B cell (primary cell): ENCODE measurements around the gene RABGAP1. TPM values are rescaled to one million over a fixed set of nuclear protein-coding genes. Genes with fewer than 3 reads are reported as not detected.

Experiments used
- ATAC-seq: fragments of 200-7000 bp; cut with Tn5 transposase; one replicate; pipeline ENCODE4 v1.10.0; 2021; ENCODE audit warnings: low read depth, mild to moderate bottlenecking, moderate number of reproducible peaks, moderate library complexity
- CTCF ChIA-PET: fragments of 350-600 bp; sonication (Branson Sonifier 250); formaldehyde crosslinking; loops from one replicate; lab custom pipeline; 2021; ENCODE audit warnings: antibody characterized with exemption, inconsistent platforms; lab: Charles Lee
- POLR2A ChIA-PET: fragments of 350-600 bp; sonication (Branson Sonifier 250); formaldehyde crosslinking; loops from one replicate; lab custom pipeline; 2021; ENCODE audit warnings: antibody characterized with exemption; lab: Charles Lee
- DNase-seq: peaks from one replicate; pipeline ENCODE4 v3.0.0; 2013
- H2AFZ ChIP-seq: 2 replicates; pipeline ENCODE4 v1.6.1; 2012; ENCODE audit warnings: mild to moderate bottlenecking, low read depth, low read length; ENCODE audit not compliant: insufficient read depth, poor library complexity, severe bottlenecking
- H3K27ac ChIP-seq, 2 donors: 1 replicate in 1 of 2; 2 replicates in 1 of 2; pipeline ENCODE4 v1.5.1; 2012 to 2013; ENCODE audit warnings: low read length in 2 of 2, mild to moderate bottlenecking in 2 of 2, moderate library complexity in 1 of 2
- H3K27me3 ChIP-seq, 4 experiments: fragments of 200-600 bp in 1 of 4; sonication (generic) in 1 of 4; replicated peaks in 1 of 4; 1 replicate in 2 of 4; 2 replicates in 2 of 4; pipeline versions ENCODE4 v1.6.1 to v1.7.0; 2013 to 2016; ENCODE audit warnings: low read length in 3 of 4, mild to moderate bottlenecking in 2 of 4, mixed read lengths in 1 of 4, moderate library complexity in 1 of 4; ENCODE audit not compliant: insufficient read depth in 4 of 4, control insufficient read depth in 3 of 4; ENCODE audit errors: control extremely low read depth in 1 of 4
- H3K36me3 ChIP-seq, 2 experiments: replicated peaks in 1 of 2; 1 replicate in 1 of 2; 2 replicates in 1 of 2; pipeline versions ENCODE4 v1.6.1 to v1.7.1; 2013; ENCODE audit warnings: low read length in 1 of 2; ENCODE audit not compliant: insufficient read depth in 2 of 2, control insufficient read depth in 1 of 2; ENCODE audit errors: control extremely low read depth in 1 of 2, extremely low read depth in 1 of 2
- H3K4me1 ChIP-seq, 2 donors: fragments of 200-600 bp in 1 of 2; sonication (generic) in 1 of 2; 1 replicate in 1 of 2; 2 replicates in 1 of 2; pipeline versions ENCODE4 v1.5.1 to v1.6.1; 2013 to 2017; ENCODE audit warnings: low read length in 2 of 2; ENCODE audit not compliant: control insufficient read depth in 2 of 2, insufficient read depth in 2 of 2
- H3K4me2 ChIP-seq: replicated peaks from 2 replicates; pipeline ENCODE3; 2012; ENCODE audit warnings: mild to moderate bottlenecking, low read depth, low read length; ENCODE audit not compliant: poor library complexity, severe bottlenecking
- H3K4me3 ChIP-seq, 5 experiments: fragments of 200-600 bp in 1 of 5; sonication (generic) in 1 of 5; 1 replicate in 3 of 5; 2 replicates in 2 of 5; pipeline versions ENCODE4 v1.5.1 to v1.7.0; 2011 to 2016; ENCODE audit warnings: low read length in 4 of 5, mild to moderate bottlenecking in 4 of 5, low read depth in 2 of 5, control low read depth in 1 of 5, moderate library complexity in 1 of 5; ENCODE audit not compliant: insufficient read depth in 1 of 5; ENCODE audit errors: control extremely low read depth in 1 of 5, extremely low read depth in 1 of 5
- H3K79me2 ChIP-seq: fragments of 200-600 bp; sonication (generic); one replicate; pipeline ENCODE4 v1.6.0; 2016; ENCODE audit warnings: low read length; ENCODE audit not compliant: control insufficient read depth, insufficient read depth
- H3K9ac ChIP-seq: fragments of 200-600 bp; sonication (generic); 2 replicates; pipeline ENCODE4 v1.6.1; 2017; ENCODE audit warnings: mild to moderate bottlenecking, low read length, moderate library complexity
- H3K9me3 ChIP-seq, 3 donors: one replicate each; pipeline versions ENCODE4 v1.6.1 to v1.7.1; 2013; ENCODE audit warnings: low read length in 2 of 3; ENCODE audit not compliant: control insufficient read depth in 2 of 3, insufficient read depth in 1 of 3; ENCODE audit errors: control extremely low read depth in 1 of 3
- H4K20me1 ChIP-seq: 2 replicates; pipeline ENCODE4 v1.6.0; 2012; ENCODE audit warnings: mild to moderate bottlenecking, low read length; ENCODE audit not compliant: insufficient read depth, control insufficient read depth, poor library complexity, severe bottlenecking
- H3K27ac Mint-ChIP-seq: one replicate; pipeline ENCODE4 v1.8.0; 2021; ENCODE audit warnings: mixed read lengths
- H3K27me3 Mint-ChIP-seq: one replicate; pipeline ENCODE4 v1.8.0; 2021; ENCODE audit warnings: mixed read lengths
- H3K4me1 Mint-ChIP-seq: one replicate; pipeline ENCODE4 v1.8.0; 2021; ENCODE audit warnings: mixed read lengths
- H3K4me3 Mint-ChIP-seq: one replicate; pipeline ENCODE4 v1.8.0; 2021; ENCODE audit warnings: mixed read lengths
- H3K9me3 Mint-ChIP-seq: one replicate; pipeline ENCODE4 v1.8.0; 2022; ENCODE audit warnings: mixed read lengths; ENCODE audit not compliant: insufficient read depth
- EZH2 ChIP-seq: IDR thresholded peaks from 2 replicates; pipeline ENCODE4 v1.6.1; 2012; ENCODE audit warnings: borderline replicate concordance, low read depth, mild to moderate bottlenecking, moderate library complexity, low read length; ENCODE audit not compliant: insufficient read depth, poor library complexity, severe bottlenecking
- WGBS: methylation state at CpG from one replicate; pipeline ENCODE4 v1.1.5; 2013; ENCODE audit warnings: missing lambda C conversion rate; ENCODE audit not compliant: insufficient coverage; 5-methylcytosine and 5-hydroxymethylcytosine counted together
- intact Hi-C: fragments of 100-400 bp; cut with micrococcal nuclease; formaldehyde crosslinking; loops from one replicate; pipeline ENCODE4 v1.10.0; 2022
- polyA plus RNA-seq: library from polyadenylated mRNA; depleted of rRNA; stranded (reverse); fragments of >200 nt; gene quantifications from 2 replicates; pipeline ENCODE4 v1.2.3, GENCODE V29; 2012
- total RNA-seq, 2 donors: library from RNA; stranded (reverse); fragments of 120-200 nt in 1 of 2; gene quantifications; 1 replicate in 1 of 2; 2 replicates in 1 of 2; pipeline versions ENCODE4 v1.2.3 to v1.2.4, GENCODE V29; 2013 to 2022
- TF ChIP-seq, protein P1 (sequence below): fragments of 200-600 bp; IDR thresholded peaks from one replicate; pipeline ENCODE4 v1.8.0; 2022; ENCODE audit warnings: antibody characterized with exemption, mild to moderate bottlenecking

The RABGAP1 gene
- total and polyA plus RNA-seq, 2 donors (not counting 1 experiment from before 2014, with no cell fraction given) = 13.9 to 81.0 TPM

DNA sequence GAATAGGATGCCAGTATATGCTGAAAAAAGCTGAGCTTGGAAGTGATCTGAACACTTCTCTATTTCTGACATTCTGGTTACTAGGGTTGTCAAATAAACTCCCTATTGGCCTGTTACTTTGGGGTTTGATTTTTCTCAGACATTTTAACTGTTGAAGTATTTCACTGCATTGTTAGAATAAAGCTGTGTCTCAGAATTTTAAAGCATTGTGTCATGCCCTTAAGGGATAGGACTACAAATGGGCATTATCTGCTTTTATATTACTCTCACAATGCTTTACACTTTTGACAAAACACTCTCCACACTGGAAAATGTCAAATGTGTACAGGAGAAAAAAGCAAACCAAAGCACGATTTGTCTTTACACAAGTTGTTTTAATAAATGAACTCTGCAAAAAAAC is 75.8 kb downstream of the RABGAP1 start:
- Histone ChIP-seq H3K27ac (no peak overlapping the region), H3K9ac (no peak overlapping the region), H3K4me1 (no peaks in the 10 kb centered on the region), H3K4me2 (no peak overlapping the region), H4K20me1 (no peaks in the 10 kb centered on the region), H3K79me2 (no peaks in the 10 kb centered on the region), H2AFZ (no peak overlapping the region), H3K36me3 (peaks cover 0 to 58% of the 10 kb centered on the region in 2 experiments), H3K9me3 (no peaks in the 10 kb centered on the region), H3K4me3 (no peak overlapping the region), H3K27me3 (no peaks in the 10 kb centered on the region)
- DNase-seq (no peak), ATAC-seq (no peak)
- no peaks in the 10 kb centered on the region for H3K9me3 Mint-ChIP-seq
- ChIA-PET CTCF (no interaction called here), POLR2A (no interaction called here)
- WGBS = no CpG with 5 or more reads among the region's 1 CpG
- TF ChIP-seq EZH2 = no peak
- TF ChIP-seq, protein P1, sequence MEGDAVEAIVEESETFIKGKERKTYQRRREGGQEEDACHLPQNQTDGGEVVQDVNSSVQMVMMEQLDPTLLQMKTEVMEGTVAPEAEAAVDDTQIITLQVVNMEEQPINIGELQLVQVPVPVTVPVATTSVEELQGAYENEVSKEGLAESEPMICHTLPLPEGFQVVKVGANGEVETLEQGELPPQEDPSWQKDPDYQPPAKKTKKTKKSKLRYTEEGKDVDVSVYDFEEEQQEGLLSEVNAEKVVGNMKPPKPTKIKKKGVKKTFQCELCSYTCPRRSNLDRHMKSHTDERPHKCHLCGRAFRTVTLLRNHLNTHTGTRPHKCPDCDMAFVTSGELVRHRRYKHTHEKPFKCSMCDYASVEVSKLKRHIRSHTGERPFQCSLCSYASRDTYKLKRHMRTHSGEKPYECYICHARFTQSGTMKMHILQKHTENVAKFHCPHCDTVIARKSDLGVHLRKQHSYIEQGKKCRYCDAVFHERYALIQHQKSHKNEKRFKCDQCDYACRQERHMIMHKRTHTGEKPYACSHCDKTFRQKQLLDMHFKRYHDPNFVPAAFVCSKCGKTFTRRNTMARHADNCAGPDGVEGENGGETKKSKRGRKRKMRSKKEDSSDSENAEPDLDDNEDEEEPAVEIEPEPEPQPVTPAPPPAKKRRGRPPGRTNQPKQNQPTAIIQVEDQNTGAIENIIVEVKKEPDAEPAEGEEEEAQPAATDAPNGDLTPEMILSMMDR = no peak
- no peaks in the 10 kb centered on the region for H3K27me3 Mint-ChIP-seq
- no peaks in the 10 kb centered on the region for H3K4me1 Mint-ChIP-seq
- intact Hi-C loops = no loop called here
- no peak overlapping the region for H3K27ac Mint-ChIP-seq
- no peak overlapping the region for H3K4me3 Mint-ChIP-seq

DNA sequence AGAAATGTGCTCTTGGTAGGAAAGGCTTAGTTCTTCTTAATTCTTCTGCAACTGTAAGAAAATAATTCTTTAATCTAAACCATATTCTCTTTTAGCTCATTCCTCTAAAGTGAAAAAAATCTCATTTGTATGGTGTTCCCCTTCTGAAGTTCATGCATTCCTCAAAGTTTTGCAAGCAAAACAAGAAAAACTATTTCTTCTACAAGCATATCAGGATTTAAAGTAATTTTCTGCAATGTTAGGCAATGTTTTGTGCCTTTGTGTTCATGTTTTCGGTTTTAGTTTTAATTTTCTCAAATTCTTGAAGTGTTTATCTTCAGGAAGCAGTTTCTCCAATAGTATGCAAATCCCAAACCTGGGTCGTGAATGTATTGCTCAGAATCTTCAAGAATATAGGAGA is 80.0 kb downstream of the RABGAP1 start:
- H3K9ac ChIP-seq = no peak overlapping the region
- no peaks in the 10 kb centered on the region for H3K9me3 Mint-ChIP-seq
- CTCF ChIA-PET = no interaction called here
- no peak overlapping the region for H3K27ac ChIP-seq
- TF ChIP-seq EZH2 = no peak
- TF ChIP-seq, protein P1 = no peak
- no peak overlapping the region for H3K4me2 ChIP-seq
- H3K4me1 Mint-ChIP-seq = no peaks in the 10 kb centered on the region
- DNase-seq (no peak), ATAC-seq (no peak)
- POLR2A ChIA-PET = no interaction called here
- H3K4me1 ChIP-seq = no peaks in the 10 kb centered on the region
- H4K20me1 ChIP-seq = no peaks in the 10 kb centered on the region
- no peak overlapping the region for H2AFZ ChIP-seq
- 60% methylated on average over 1 of the region's 2 CpGs for WGBS
- H3K9me3 ChIP-seq = no peaks in the 10 kb centered on the region
- no peak overlapping the region for H3K4me3 ChIP-seq
- no peaks in the 10 kb centered on the region for H3K27me3 Mint-ChIP-seq
- no peak overlapping the region for H3K27ac Mint-ChIP-seq
- peaks cover 3 to 42% of the 10 kb centered on the region in 2 experiments for H3K36me3 ChIP-seq
- H3K79me2 ChIP-seq = no peaks in the 10 kb centered on the region
- no peak overlapping the region for H3K4me3 Mint-ChIP-seq
- no peaks in the 10 kb centered on the region for H3K27me3 ChIP-seq
- intact Hi-C loops = no loop called here
